Stimulated activated CD8-positive, alpha-beta memory T cell treated with anti-CD3 and anti-CD28 coated beads, Interleukin-12 subunit alpha, Interleukin-12 subunit beta, amount 100 ng/mL, for 24 hours (primary cell): ENCODE results near the gene ADK.
"Not testable (repeated sequence)": the region's sequence is repeated elsewhere in the genome, so short reads cannot be mapped to it uniquely, and the experiment has no call there.

Source experiments
- DNase-seq: peaks from one replicate; pipeline ENCODE4 v3.0.0-alpha.2; 2020; ENCODE audit errors: extremely low read depth

Gene ADK

GRCh38 chr10:74179111-74179710 is 28.2 kb downstream of the ADK start:
- no peak for DNase-seq

- no peak for DNase-seq
These were observed 35.7 kb downstream of the ADK start for GRCh38 chr10:74186678-74187077.

GRCh38 chr10:74187237-74187636 is 36.2 kb downstream of the ADK start:
- no peak for DNase-seq

GRCh38 chr10:74188617-74189016 is 37.6 kb downstream of the ADK start:
- DNase-seq: not testable (repeated sequence)

GRCh38 chr10:74189999-74190421 is 39.0 kb downstream of the ADK start:
- no peak for DNase-seq

- no peak for DNase-seq
These were observed 39.5 kb downstream of the ADK start for GRCh38 chr10:74190494-74190893.

GRCh38 chr10:74194545-74194944 is 43.5 kb downstream of the ADK start:
- no peak for DNase-seq

- DNase-seq: no peak
These were observed 44.0 kb downstream of the ADK start for GRCh38 chr10:74194999-74195398.

- DNase-seq: no peak
These were observed 48.3 kb downstream of the ADK start for GRCh38 chr10:74199315-74199714.

GRCh38 chr10:74202356-74202755 is 51.3 kb downstream of the ADK start:
- DNase-seq: no peak

GRCh38 chr10:74206746-74207145 is 55.7 kb downstream of the ADK start:
- DNase-seq: no peak

- DNase-seq: no peak
These were observed 56.9 kb downstream of the ADK start for GRCh38 chr10:74207691-74208480.

GRCh38 chr10:74208997-74209396 is 58.0 kb downstream of the ADK start:
- DNase-seq: no peak

GRCh38 chr10:74213019-74213418 is 62.0 kb downstream of the ADK start:
- no peak for DNase-seq

GRCh38 chr10:74213571-74214162 is 62.6 kb downstream of the ADK start:
- no peak for DNase-seq

GRCh38 chr10:74217110-74217509 is 66.1 kb downstream of the ADK start:
- not testable (repeated sequence) for DNase-seq

GRCh38 chr10:74222467-74222866 is 71.4 kb downstream of the ADK start:
- DNase-seq: not testable (repeated sequence)

- DNase-seq: no peak
These were observed 72.9 kb downstream of the ADK start for GRCh38 chr10:74223755-74224529.

GRCh38 chr10:74227697-74228424 is 76.8 kb downstream of the ADK start:
- DNase-seq: no peak

GRCh38 chr10:74231375-74231774 is 80.4 kb downstream of the ADK start:
- DNase-seq: no peak

GRCh38 chr10:74233281-74233680 is 82.3 kb downstream of the ADK start:
- no peak for DNase-seq

GRCh38 chr10:74234569-74234968 is 83.5 kb downstream of the ADK start:
- no peak for DNase-seq
